Activated T-helper 1 cell treated with anti-CD3 and anti-CD28 coated beads, Interleukin-12 subunit alpha, Interleukin-12 subunit beta, Interleukin-2, Interleukin-4 antibody, amounts not matched to agents 30 ng/mL and 10 ng/mL and 1 ng/mL, durations not matched to agents 14 hours and 24 hours and 36 hours (primary cell): ENCODE data around the gene LIN28B. TPM values are rescaled to one million over a fixed set of nuclear protein-coding genes. Genes with fewer than 3 reads are reported as not detected.
"Not testable (repeated sequence)": the region's sequence is repeated elsewhere in the genome, so short reads cannot be mapped to it uniquely, and the experiment has no call there.

ENCODE experiments used
- DNase-seq: peaks from one replicate; pipeline ENCODE4 v3.0.0; 2021; ENCODE audit warnings: low spot score
- H3K27ac Mint-ChIP-seq: one replicate; pipeline ENCODE4 v1.8.0; 2021; ENCODE audit warnings: mild to moderate bottlenecking, mixed read lengths
- H3K27me3 Mint-ChIP-seq: one replicate; pipeline ENCODE4 v1.8.0; 2022; ENCODE audit warnings: mild to moderate bottlenecking, moderate library complexity, mixed read lengths; ENCODE audit not compliant: insufficient read depth
- H3K36me3 Mint-ChIP-seq: one replicate; pipeline ENCODE4 v1.8.0; 2021; ENCODE audit warnings: low read depth, mixed read lengths
- H3K4me1 Mint-ChIP-seq: one replicate; pipeline ENCODE4 v1.8.0; 2021; ENCODE audit warnings: low read depth, mixed read lengths
- H3K4me3 Mint-ChIP-seq: one replicate; pipeline ENCODE4 v1.8.0; 2021; ENCODE audit warnings: mild to moderate bottlenecking, moderate library complexity, mixed read lengths
- H3K9me3 Mint-ChIP-seq: one replicate; pipeline ENCODE4 v1.8.0; 2021; ENCODE audit warnings: mixed read lengths
- intact Hi-C: fragments of 100-400 bp; cut with micrococcal nuclease; formaldehyde crosslinking; loops from one replicate; pipeline ENCODE4 v1.15.1; 2024
- total RNA-seq: library from RNA; stranded (reverse); gene quantifications from 2 replicates; pipeline ENCODE4 v1.2.3, GENCODE V29; 2022

The LIN28B gene
- total RNA-seq, 1 donor from 2014 or later, result not detected

GRCh38 chr6:104943781-104944180, 13.1 kb upstream of the LIN28B start:
- Mint-ChIP-seq H3K27ac (no peak overlapping the region), H3K4me3 (no peak overlapping the region), H3K36me3 (no peaks in the 10 kb centered on the region), H3K27me3 (peaks cover 27% of the 10 kb centered on the region), H3K9me3 (peaks cover 7% of the 10 kb centered on the region), H3K4me1 (peaks cover 7% of the 10 kb centered on the region)
- no peak for DNase-seq
- intact Hi-C loops, result loop anchor here (5.0 kb wide), 2 partner anchors 46 to 156 kb away; no protein-coding TSS in a partner anchor

DNA sequence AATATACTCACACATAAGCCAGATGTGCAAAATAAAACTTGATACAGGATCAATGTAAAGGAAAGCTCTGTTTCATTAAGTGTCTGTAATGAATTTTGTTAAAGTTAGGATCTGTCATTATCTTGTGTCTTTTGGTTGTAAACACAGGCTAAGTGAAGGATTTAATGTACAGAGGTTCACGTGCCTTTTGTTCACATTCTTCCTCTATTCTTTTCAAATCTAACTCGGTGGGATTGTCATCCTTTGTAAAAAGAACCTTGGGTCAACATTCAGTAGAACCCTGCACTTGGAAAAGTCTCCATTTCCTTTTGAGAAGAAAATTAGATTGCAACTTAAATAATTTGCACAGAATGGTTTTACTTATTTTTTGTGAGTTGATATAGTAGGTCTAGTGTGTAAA, 7.7 kb upstream of the LIN28B start:
- Mint-ChIP-seq H3K4me3 (no peak overlapping the region), H3K9me3 (no peaks in the 10 kb centered on the region), H3K4me1 (peaks cover 5% of the 10 kb centered on the region), H3K36me3 (no peaks in the 10 kb centered on the region), H3K27ac (no peak overlapping the region), H3K27me3 (peaks cover 36% of the 10 kb centered on the region)
- DNase-seq, result no peak
- intact Hi-C loops, result no loop called here

- peaks cover 58% of the 10 kb centered on the region for H3K27me3 Mint-ChIP-seq
- intact Hi-C loops, result no loop called here
Measured at GRCh38 chr6:104951677-104952076, 5.2 kb upstream of the LIN28B start.

GRCh38 chr6:104952911-104953399, 4.0 kb upstream of the LIN28B start:
- intact Hi-C loops, result no loop called here
- no peak for DNase-seq
- Mint-ChIP-seq H3K36me3 (peaks cover 2% of the 10 kb centered on the region), H3K9me3 (no peaks in the 10 kb centered on the region), H3K4me1 (peaks cover 16% of the 10 kb centered on the region), H3K27ac (no peak overlapping the region), H3K4me3 (no peak overlapping the region), H3K27me3 (peaks cover 71% of the 10 kb centered on the region)

More at GRCh38 chr6:104951677-104952076, 5.2 kb upstream of the LIN28B start:
- Mint-ChIP-seq H3K36me3 (peaks cover 1% of the 10 kb centered on the region), H3K27ac (no peak overlapping the region), H3K9me3 (no peaks in the 10 kb centered on the region), H3K4me3 (no peak overlapping the region), H3K4me1 (peaks cover 6% of the 10 kb centered on the region)
- DNase-seq, result no peak

DNA sequence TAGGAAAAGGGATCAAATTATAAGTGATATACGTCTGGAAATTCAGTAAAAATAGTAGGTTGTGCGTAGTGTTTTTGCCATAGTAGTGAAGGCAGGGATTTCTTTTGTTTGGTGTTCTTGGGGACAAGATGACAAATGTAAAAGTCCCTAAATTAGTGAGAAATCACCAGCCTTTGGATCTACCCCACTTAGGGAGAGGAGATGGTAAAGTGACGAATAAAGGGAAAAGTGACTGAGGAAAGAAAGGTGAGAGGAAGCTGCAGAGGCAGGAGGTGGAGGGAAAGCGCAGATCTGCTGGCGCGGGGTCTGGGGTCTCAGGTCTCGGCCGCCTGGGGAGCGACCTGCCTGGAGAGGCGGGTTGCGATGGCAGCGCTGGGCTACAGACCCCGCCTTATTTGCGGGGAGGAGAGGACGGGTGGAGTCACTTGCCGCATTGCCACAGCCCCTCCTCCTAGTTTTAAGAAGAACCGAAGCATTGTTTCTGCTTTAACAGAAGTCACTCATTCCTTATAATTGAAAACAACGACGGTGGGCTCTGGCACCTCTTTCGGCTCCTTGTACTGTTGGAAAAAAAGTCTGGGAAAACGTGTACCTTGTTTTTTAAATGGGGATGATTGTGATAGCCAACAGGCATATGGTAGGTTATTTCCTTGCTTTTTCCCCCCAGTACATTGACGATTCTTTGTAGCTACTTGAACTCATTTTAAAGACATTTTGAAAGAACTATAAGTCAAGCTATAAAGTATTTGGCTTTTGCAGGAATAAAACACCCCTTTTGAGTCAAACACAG, 3.3 kb upstream of the LIN28B start:
- intact Hi-C loops, H3K36me3 Mint-ChIP-seq, H3K9me3 Mint-ChIP-seq, DNase-seq, H3K27ac Mint-ChIP-seq, H3K4me3 Mint-ChIP-seq: not testable (repeated sequence)
- Mint-ChIP-seq H3K4me1 (peaks cover 23% of the 10 kb centered on the region), H3K27me3 (peaks cover 77% of the 10 kb centered on the region)

DNA sequence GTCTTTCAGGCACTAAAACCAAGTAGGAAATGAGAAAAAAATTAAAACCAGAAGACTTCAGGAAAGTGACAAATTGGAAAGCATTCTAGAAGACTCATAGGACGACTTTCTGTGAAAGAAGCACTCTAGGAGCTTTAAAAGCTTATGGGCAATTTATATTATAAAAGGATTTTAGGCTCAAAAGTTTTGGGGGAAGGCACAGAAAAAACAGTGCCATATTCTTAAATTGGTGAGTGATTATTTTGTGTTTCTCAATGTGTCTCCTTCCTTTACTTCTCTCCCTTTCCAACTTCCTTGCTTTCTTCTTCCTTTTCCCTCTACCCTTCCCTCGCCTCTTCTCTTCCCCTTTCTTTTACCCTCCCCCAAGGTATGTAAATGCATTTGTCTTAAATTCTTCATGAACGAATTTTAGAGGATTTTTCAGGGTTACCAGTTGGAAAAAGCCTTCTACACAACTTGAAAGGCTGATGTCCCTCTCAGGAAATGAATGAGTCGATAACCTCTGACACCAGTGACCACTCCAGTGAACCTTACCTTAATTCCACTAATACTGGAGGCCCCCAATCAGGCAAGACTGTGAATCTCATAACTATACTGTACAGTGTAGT, 2.6 kb upstream of the LIN28B start:
- intact Hi-C loops, result no loop called here
- Mint-ChIP-seq H3K27ac (no peak overlapping the region), H3K4me1 (peaks cover 26% of the 10 kb centered on the region), H3K4me3 (no peak overlapping the region), H3K36me3 (peaks cover 2% of the 10 kb centered on the region), H3K9me3 (no peaks in the 10 kb centered on the region), H3K27me3 (peaks cover 77% of the 10 kb centered on the region)
- DNase-seq, result no peak

DNA sequence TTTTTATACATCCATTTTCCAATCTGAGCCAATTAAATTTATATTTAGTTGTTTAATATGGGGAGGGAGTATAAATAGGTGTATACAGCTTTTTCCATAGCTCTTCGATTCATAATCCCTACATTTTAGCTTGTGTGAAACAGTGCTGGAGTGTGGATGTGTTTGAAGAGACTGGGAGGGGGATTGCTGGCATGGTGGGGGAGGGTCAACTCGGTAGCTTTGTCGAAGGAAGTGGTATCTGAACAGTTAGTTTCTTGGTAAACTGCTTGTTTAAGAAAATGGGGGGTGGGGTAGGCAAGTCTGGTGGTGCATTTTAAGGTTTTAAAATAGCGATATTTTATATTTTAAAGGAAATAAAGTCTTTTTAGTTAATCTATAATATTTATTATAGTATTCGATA, 1.4 kb upstream of the LIN28B start:
- peaks cover 78% of the 10 kb centered on the region for H3K27me3 Mint-ChIP-seq
- peaks cover 26% of the 10 kb centered on the region for H3K4me1 Mint-ChIP-seq
- no peak overlapping the region for H3K27ac Mint-ChIP-seq
- H3K36me3 Mint-ChIP-seq, result peaks cover 2% of the 10 kb centered on the region
- no peaks in the 10 kb centered on the region for H3K9me3 Mint-ChIP-seq
- H3K4me3 Mint-ChIP-seq, result no peak overlapping the region
- intact Hi-C loops, result loop anchor here (5.0 kb wide), 1 partner anchor 182 kb away; a partner anchor contains a TSS
- DNase-seq, result no peak

DNA sequence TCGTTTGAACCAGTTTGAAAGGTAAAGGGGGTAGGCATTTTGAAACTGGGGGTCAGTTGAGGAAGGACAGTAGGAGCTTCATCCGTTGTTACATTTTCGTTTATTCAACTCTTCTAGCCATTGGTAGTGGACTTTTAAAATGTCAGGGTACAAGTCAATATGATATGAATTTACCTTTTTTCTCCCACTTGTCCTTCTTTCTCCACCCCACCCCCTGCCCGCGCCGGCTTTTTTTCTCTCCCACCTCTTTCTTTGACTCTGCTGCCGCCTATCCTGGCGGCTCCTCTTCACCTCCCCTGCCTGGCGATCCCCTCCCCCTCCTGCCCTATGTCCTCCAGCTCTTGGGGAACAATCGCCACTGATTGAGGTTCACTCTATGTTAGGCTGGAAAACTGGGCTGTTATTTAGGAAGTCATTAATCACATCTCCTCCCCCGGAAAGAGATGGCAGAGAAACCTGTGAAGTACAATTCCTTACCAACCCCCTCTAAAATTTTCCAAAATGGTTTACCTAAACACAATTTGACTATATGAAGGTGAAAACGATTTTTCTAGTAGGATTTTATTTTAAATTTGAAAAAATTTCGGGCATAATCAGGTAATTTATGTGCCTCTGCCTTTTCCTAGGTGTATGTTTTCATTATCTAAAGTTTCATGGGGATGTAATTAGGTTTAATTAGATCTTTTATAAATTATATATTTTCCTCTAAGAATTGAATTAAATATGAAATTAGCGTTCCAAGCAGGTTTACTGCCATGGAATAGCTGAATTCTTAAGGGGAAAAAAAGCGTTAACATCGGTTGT, 778 bp upstream of the LIN28B start:
- no peaks in the 10 kb centered on the region for H3K9me3 Mint-ChIP-seq
- no peak for DNase-seq
- H3K27ac Mint-ChIP-seq, result no peak overlapping the region
- peaks cover 75% of the 10 kb centered on the region for H3K27me3 Mint-ChIP-seq
- peaks cover 2% of the 10 kb centered on the region for H3K36me3 Mint-ChIP-seq
- intact Hi-C loops, result loop anchor here (1.0 to 5.0 kb wide), 2 partner anchors 15 to 181 kb away; a partner anchor contains a TSS
- H3K4me3 Mint-ChIP-seq, result no peak overlapping the region
- peaks cover 26% of the 10 kb centered on the region for H3K4me1 Mint-ChIP-seq

- peak overlapping the region; percentile 65 for H3K4me3 Mint-ChIP-seq
- intact Hi-C loops, result loop anchor here (5.0 kb wide), 1 partner anchor 180 kb away; a partner anchor contains a TSS
Measured at GRCh38 chr6:104957301-104958177, 632 bp downstream of the LIN28B start.

GRCh38 chr6:104958178-104959025, 1.5 kb downstream of the LIN28B start:
- no peak for DNase-seq
- peak overlapping the region; percentile 33 for H3K27ac Mint-ChIP-seq
- H3K4me3 Mint-ChIP-seq, result peak overlapping the region; percentile 65
- intact Hi-C loops, result loop anchor here (5.0 kb wide), 1 partner anchor 179 kb away; a partner anchor contains a TSS
- peaks cover 23% of the 10 kb centered on the region for H3K4me1 Mint-ChIP-seq
- H3K27me3 Mint-ChIP-seq, result peaks cover 59% of the 10 kb centered on the region
- peaks cover 2% of the 10 kb centered on the region for H3K36me3 Mint-ChIP-seq
- no peaks in the 10 kb centered on the region for H3K9me3 Mint-ChIP-seq

More at GRCh38 chr6:104957301-104958177, 632 bp downstream of the LIN28B start:
- DNase-seq, result no peak
- Mint-ChIP-seq H3K4me1 (peaks cover 26% of the 10 kb centered on the region), H3K27me3 (peaks cover 68% of the 10 kb centered on the region), H3K36me3 (peaks cover 2% of the 10 kb centered on the region), H3K9me3 (no peaks in the 10 kb centered on the region), H3K27ac (peak overlapping the region; percentile 67)
